Amygdala (tissue), 56 donors: ENCODE measurements around the gene VPREB3.

ENCODE experiments used
- DNase-seq, 56 donors: peaks; one replicate each; lab custom pipeline; 2025; lab: John Stamatoyannopoulos, UW

VPREB3 gene

GRCh38 chr22:23705358-23705757 is 48.9 kb downstream of the VPREB3 start:
- no peak for DNase-seq

- DNase-seq: no peak
Observed at GRCh38 chr22:23704829-23705228, 49.4 kb downstream of the VPREB3 start.

GRCh38 chr22:23704062-23704461 is 50.2 kb downstream of the VPREB3 start:
- DNase-seq: no peak
